ENCODE results near the gene DDHD1.

DNA sequence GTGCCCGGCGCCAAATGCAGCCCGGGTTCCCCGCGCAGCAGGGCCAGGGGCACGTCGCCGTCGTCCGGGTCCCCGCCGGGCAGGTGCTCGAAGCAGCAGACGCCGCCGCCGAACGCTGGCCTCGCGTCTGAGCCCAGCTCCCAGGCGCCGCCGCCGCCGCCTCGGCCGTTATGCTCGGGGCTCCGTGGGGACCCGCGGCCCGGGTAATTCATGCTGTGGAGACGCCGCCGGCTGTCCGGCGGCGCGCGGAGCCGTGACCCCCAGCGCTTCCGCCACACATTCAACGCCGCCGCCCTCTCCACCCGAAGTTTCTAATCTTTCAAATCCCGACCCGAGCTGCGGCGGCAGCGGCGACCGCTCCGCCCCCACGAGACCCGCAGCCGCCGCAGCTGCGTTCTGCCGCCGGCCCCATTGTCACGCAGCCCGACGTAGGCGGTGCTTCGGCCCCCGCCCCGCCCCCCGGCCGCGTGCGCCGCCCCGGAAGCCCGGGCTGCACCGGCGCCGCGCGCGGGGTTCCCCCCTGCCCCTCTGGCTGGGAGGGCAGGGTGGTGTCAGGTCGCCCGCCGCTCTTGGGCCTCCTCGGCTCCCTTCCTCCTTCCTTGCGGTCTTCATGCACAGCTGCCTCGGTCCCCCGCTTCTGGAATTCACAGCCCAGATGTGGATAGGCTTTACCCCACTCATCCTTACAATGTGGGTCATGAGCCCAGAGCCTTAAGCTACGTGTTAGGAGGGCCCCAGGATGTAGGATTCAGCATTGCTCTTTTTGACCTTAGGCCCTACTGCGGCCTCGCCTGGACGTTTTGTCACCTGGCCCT lies at the start of gene DDHD1:
- TF ChIP-seq POLR2A (IDR thresholded peaks at IDR 0.05; ENCODE audit: low read length) (peak; percentile 81), GATA1 (IDR thresholded peaks at IDR 0.05; ENCODE audit: low read depth, low read length) (no peak)
